ENCODE data around the gene DPYSL5.

The DPYSL5 gene

DNA sequence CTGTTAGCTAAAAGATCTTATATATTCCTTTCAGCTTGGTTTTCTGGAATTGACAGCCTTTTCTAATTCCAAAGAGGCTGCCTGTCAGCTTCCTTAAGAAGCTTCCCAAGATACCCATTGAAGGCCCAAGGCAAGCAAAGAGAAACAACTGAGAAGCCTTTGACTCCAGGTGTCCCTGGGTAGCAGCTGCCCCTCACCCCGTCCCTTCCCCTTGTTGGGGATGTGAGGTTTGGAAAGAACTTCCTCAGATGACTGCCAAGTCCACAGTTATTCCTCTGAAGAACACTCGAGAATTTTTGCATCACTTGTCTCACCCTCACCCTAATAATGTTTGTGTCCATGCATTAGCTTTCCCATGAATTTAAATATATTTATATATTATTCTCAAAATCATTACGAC lies 135.8 kb downstream of the DPYSL5 start:
- Histone ChIP-seq H3K4me3 (ENCODE audit: low read depth in 1 of 2, low read length in 1 of 2) (no peak overlapping the region), H3K36me3 (no peaks in the 10 kb centered on the region), H3K27ac (no peak overlapping the region), H3K4me1 (ENCODE audit: control insufficient read depth in 1 of 2, insufficient read depth in 1 of 2, low read depth in 1 of 2, low read length in 1 of 2) (no peaks in the 10 kb centered on the region), H3K27me3 (peaks cover 3% of the 10 kb centered on the region), H3K9me3 (no peaks in the 10 kb centered on the region)
- TF ChIP-seq, protein P1, sequence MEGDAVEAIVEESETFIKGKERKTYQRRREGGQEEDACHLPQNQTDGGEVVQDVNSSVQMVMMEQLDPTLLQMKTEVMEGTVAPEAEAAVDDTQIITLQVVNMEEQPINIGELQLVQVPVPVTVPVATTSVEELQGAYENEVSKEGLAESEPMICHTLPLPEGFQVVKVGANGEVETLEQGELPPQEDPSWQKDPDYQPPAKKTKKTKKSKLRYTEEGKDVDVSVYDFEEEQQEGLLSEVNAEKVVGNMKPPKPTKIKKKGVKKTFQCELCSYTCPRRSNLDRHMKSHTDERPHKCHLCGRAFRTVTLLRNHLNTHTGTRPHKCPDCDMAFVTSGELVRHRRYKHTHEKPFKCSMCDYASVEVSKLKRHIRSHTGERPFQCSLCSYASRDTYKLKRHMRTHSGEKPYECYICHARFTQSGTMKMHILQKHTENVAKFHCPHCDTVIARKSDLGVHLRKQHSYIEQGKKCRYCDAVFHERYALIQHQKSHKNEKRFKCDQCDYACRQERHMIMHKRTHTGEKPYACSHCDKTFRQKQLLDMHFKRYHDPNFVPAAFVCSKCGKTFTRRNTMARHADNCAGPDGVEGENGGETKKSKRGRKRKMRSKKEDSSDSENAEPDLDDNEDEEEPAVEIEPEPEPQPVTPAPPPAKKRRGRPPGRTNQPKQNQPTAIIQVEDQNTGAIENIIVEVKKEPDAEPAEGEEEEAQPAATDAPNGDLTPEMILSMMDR (IDR thresholded peaks at IDR 0.05) = no peak

DNA sequence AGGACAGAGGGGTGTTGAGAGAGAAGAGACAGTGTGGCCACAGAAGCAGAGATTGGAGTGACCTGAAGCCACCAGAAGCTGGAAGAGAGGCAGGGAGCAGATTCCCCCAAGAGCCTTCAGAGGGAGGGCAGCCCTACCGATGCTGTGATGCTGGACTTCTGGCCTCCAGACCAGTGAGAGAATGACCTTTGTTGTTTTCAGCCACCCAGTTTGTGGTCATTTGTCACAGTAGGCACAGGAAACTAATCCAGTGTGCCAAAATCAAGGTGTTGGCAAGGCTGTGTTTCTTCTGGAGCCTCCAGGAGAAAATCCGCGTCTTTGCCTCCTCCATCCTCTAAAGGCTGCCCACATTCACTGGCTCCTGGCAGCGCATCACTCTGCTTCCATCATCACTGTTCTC lies 137.9 kb downstream of the DPYSL5 start:
- H3K9me3 ChIP-seq = no peaks in the 10 kb centered on the region
- TF ChIP-seq, protein P1 (IDR thresholded peaks at IDR 0.05) = no peak
- no peaks in the 10 kb centered on the region for H3K4me1 ChIP-seq (ENCODE audit: control insufficient read depth in 1 of 2, insufficient read depth in 1 of 2, low read depth in 1 of 2, low read length in 1 of 2)
- H3K4me3 ChIP-seq (ENCODE audit: low read depth in 1 of 2, low read length in 1 of 2) = no peak overlapping the region
- H3K27me3 ChIP-seq = peaks cover 21% of the 10 kb centered on the region
- H3K36me3 ChIP-seq = no peaks in the 10 kb centered on the region
- H3K27ac ChIP-seq = no peak overlapping the region

DNA sequence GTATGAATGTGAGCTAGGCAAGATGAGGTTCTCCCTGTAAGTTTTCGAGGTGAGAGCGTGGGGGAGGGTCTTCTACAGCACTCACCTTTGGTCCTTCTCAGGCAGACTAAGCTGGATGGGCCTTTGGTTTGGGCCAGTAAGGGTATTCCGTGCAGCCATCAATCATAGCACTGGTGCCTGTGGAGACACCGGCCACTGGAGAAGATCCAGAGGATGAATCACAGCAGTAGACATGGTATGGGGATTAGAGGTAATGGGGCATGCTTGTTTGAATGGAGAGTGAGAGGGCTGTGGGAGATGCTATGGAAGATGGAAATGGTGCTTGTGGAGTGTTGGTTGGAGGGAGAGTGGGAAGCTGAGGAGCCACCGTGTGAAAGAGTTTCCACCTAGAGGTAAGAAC lies 138.6 kb downstream of the DPYSL5 start:
- Histone ChIP-seq H3K27ac (no peak overlapping the region), H3K27me3 (peaks cover 23% of the 10 kb centered on the region), H3K4me3 (ENCODE audit: low read depth in 1 of 2, low read length in 1 of 2) (no peak overlapping the region), H3K36me3 (no peaks in the 10 kb centered on the region), H3K9me3 (no peaks in the 10 kb centered on the region), H3K4me1 (ENCODE audit: control insufficient read depth in 1 of 2, insufficient read depth in 1 of 2, low read depth in 1 of 2, low read length in 1 of 2) (no peaks in the 10 kb centered on the region)
- TF ChIP-seq, protein P1 (IDR thresholded peaks at IDR 0.05) = no peak

DNA sequence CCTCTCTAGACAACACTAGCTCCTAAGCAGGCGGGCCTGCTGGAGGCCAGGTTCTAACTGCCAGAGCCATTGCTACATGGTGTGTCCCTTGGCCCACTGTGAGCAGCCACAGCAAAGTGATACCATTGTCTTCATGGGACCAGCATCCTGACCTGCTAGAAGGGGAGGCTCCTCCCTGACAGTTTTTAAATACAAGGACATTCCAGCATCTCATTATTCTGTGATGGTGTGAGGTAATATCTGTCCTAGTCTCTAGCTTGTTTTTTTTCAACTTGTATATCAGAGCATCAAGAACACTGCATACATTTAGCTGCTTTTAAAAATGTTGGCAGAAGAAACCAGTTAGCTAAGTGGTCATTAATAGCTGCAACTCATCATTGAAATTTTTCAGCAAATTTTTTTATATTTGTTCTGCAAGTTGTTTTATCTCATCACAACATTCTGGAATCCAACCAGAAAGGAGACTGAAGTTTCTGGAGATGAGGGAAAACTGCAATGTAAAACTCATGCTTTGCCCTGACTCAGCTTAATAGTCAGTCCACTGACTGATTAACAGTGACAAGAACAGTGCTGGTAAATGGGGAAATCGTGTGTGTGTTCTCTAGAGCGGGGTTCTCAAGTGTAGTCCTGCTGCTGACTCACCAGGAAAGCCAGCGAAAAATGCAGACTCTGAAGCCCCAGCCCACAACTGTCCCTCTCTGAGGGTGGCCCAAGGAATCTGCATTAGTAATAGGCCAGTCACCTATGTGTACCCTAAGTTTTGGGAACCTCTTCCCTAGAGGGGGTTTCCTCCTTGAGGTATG lies 140.3 kb downstream of the DPYSL5 start:
- TF ChIP-seq, protein P1 (IDR thresholded peaks at IDR 0.05) = no peak
- peaks cover 23% of the 10 kb centered on the region for H3K27me3 ChIP-seq

DNA sequence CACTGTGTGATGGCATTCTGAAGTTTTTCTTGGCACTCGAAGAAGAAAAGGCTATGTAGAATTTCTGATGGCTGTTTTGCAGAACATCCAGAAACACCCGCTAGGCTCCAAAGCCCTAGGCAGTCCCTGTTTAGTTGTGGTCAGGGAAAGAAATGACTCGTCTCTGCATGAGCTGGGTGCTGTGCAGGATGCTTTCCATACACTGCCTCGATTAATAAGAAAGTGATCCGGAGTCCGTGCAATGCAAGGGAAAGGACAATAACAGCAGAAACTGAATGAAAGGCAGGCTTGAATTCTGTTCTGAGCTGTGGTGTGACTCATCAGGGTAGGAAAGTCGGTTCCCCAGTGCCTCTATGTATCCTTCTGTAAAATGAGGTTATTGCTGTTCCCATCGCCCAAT lies 141.2 kb downstream of the DPYSL5 start:
- H3K4me1 ChIP-seq (ENCODE audit: control insufficient read depth in 1 of 2, insufficient read depth in 1 of 2, low read depth in 1 of 2, low read length in 1 of 2) = no peaks in the 10 kb centered on the region
- H3K27ac ChIP-seq = no peak overlapping the region
- TF ChIP-seq, protein P1 (IDR thresholded peaks at IDR 0.05) = no peak

More for the DNA sequence above, 140.3 kb downstream of the DPYSL5 start:
- H3K4me1 ChIP-seq (ENCODE audit: control insufficient read depth in 1 of 2, insufficient read depth in 1 of 2, low read depth in 1 of 2, low read length in 1 of 2) = no peaks in the 10 kb centered on the region
- no peaks in the 10 kb centered on the region for H3K36me3 ChIP-seq
- H3K4me3 ChIP-seq (ENCODE audit: low read depth in 1 of 2, low read length in 1 of 2) = no peak overlapping the region
- no peak overlapping the region for H3K27ac ChIP-seq
- no peaks in the 10 kb centered on the region for H3K9me3 ChIP-seq

More for the DNA sequence above, 141.2 kb downstream of the DPYSL5 start:
- no peak overlapping the region for H3K4me3 ChIP-seq (ENCODE audit: low read depth in 1 of 2, low read length in 1 of 2)
- H3K9me3 ChIP-seq = no peaks in the 10 kb centered on the region
- H3K27me3 ChIP-seq = peaks cover 23% of the 10 kb centered on the region
- H3K36me3 ChIP-seq = no peaks in the 10 kb centered on the region

Measured in neutrophil (primary cell).